HPDE6-E6E7 (cell line): ENCODE results near the gene LRMDA.

Source experiments
- DNase-seq: peaks from one replicate; pipeline ENCODE4 v3.0.0; 2011; ENCODE audit warnings: missing footprints; ENCODE audit errors: extremely low spot score

LRMDA gene

DNA sequence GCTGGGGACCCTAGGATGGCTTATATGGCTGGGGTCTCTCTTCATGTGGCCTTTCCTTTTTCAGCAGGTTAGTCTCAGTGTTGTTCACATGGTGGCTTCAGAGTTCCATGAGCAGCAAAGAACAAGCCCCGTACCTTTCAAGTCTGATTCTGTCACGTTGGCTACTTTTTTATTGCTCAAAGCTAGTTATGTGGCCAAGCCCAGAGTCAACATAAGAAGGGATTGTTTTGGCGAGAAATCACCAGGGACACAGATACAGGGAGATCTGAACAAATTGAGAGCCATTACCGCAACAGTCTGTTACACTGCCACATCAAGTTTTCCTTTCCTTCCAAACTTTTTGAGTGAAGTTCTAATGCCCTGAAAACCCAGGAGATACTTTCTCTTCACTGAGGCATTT is 770.5 kb downstream of the LRMDA start:
- DNase-seq, result no peak

DNA sequence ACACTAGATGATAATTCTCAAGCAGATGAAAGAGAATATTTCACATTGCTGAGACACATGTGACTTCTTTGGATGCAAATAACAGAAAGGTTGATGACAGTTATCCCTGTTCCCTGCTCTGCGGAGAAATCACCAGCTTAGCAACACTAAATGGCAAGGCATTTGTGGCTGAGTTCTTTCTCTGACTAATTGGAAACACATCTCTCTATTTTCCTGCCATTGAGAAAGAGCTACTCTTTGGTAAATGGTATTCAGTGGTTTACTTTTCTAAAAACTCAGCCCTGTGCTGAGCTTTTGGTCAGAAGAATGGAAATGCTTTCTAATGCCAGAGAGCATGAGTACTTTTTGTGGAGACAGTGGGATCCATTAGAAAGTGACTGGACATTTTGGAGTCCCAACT is 771.4 kb downstream of the LRMDA start:
- DNase-seq, result no peak

DNA sequence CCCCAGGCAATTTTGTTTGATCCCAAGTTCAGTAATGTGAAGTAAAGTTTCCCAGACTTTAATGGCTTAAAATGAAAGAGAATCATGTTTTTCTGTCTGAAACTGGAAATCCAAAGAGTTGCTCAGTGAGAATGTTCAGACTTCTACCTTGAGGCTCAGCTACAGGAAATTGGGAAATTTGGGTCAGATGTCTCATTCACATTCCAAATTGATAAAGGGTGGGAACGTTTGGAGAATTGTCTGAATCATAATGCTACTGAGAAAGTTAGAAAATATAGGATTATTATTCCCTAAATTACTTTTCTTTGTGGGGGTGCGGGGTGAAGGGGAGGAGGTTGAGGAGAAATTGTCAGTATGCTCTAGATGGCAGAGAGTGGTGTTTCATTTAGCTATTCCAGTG is 773.9 kb downstream of the LRMDA start:
- DNase-seq, result no peak

DNA sequence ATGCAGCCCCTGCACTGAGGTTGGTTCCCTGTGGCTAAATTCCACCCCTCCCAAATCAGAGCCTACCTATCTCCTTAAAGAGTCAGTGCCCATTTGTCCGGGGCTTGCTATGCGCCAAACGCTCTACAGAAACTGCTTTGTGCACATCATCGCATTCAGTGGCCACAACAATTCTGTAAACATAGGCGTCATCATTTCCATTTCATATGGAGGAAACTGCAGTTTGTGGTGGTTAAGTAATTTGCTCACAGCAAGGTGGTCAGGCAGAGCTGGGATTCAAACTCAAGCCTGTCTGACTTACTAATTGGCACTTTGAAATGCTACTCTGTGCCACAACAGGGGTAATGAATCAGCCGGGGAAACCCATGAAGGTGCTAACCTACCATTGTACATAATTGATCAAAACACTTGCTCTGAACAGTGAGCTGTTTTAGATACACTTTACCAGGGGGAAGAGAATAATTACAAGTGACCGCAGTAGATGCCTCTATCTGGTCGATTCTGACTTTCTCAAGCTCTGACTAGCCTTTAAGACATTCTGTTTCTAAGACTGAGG is 775.5 kb downstream of the LRMDA start:
- DNase-seq, result no peak

DNA sequence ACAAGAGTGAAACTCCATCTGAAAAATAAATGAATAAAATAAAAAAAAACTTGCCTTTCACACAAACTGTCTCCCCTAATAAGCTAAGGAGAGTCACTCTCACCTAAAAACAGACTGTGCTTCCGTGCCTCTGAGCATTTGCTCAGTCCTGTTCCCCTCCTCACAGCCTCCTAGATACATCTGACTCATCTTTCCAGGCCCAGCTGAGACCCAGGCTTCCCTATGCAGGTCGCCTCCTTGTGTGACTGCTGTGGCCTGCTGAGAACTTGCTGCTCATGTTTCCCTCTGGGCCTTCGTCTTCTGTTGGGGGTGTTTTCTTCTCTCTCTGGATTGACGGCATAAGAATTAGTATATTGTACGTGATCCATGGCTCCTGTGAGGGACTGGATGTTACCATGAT is 777.7 kb downstream of the LRMDA start:
- no peak for DNase-seq

DNA sequence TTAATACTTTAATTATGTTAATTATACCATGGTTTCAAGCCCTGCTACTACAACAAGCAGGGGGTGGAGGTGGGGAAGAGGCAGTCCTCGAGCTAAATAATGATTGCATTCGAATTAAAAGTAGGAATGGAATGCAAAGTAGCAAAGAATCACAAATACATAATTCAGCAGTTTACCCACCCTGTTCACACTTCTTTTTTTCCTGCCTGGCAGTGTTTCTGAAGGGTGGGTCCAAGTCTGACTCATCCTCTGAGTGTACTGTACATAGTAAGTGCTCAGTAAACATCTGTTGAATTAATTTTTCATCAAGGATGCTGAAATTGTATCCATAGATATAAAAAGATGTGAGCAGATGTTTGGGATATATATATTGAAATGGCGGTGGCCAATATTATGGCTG is 778.8 kb downstream of the LRMDA start:
- DNase-seq, result no peak

DNA sequence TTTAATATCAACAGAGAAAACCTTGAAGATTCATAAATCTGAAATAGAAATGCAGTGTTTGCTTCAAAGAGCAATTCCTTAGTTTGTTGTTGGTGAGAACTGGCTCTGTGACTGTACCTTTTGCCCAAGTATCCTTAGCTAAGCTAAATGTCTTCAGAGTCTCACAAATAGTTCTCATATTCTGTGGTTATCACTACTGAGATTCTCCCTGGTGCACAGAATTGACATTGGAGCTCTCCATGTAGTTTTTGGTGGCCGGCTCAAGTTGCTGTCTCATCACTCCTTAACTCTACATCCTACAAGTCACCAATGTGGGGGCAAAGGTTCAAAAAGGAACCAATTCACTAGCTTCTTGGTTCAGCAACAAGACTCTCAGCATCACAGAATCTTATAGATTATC is 780.3 kb downstream of the LRMDA start:
- DNase-seq, result no peak

DNA sequence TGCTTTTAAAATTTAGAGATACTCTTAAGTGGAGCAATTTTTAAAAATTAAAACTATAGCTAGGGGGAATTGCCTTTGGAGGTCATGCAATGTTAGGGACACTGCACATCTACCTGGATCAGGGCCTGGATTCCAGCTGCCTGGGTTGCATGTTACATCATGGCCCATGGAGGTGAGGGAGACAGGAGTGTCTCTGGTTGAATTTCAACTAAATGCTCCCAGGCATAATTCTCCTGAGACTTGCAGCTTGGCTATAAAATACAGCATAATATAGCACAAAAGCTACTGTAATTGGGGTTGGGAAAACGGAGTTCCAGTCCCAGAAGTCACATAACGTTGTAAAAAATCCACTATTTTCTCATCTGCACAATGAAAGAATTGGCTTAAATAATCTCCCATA is 782.5 kb downstream of the LRMDA start:
- no peak for DNase-seq

DNA sequence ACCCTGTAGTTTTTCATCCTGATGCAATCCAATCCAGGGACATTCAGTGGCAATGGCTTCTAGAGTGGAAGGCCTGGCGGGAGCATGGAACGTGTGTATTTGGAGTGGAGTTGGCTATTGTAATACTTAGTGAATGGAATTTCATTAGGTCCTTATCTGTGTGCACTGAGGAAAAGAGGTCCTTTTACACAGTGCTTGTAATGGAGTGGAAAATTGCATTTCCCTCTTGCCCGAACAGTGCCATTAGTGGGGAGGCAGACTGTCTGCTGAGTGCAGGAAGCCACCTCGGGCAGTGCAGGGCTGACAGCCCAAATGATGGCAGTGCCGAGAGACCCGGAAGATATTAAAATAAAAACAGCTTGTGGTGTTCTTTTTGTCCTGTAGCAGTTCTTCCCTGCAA is 786.6 kb downstream of the LRMDA start:
- DNase-seq, result no peak

DNA sequence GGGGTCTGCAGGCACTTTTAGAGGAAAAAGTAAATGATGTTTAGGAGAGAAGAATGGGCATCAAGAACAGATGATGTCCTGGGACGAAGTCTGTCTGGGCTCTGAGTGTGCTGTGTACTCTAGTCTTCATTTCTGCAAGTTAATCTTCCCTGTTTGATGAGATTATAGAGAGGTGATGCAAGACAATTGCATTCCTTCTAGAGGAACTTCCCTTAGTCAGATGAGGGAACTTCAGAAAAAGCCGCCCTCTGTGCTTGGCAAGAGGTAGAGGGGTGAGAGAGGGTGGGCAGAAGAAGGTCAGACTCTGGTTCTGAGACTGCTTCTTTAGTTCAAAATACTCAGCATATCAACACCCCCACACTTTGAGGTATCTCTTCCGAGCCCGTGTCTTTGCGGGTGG is 797.9 kb downstream of the LRMDA start:
- DNase-seq, result no peak

DNA sequence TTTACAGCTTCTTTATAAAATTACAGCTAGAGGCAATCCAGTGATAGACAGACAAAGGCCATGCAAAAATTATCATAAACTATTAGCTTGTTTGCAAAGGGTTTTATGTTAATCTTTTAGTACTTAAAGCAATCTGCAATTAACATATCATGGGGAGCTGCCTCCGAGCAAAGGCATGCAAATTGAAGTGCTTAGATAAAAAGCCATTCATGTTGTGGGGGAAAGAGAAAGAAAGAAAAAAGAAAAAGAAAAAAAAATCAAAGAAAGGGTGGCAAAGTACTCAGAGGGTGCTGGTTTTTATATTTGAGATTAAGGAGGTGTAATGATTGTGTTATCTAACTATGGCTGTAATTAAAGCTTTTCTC is 799.5 kb downstream of the LRMDA start:
- DNase-seq, result no peak

DNA sequence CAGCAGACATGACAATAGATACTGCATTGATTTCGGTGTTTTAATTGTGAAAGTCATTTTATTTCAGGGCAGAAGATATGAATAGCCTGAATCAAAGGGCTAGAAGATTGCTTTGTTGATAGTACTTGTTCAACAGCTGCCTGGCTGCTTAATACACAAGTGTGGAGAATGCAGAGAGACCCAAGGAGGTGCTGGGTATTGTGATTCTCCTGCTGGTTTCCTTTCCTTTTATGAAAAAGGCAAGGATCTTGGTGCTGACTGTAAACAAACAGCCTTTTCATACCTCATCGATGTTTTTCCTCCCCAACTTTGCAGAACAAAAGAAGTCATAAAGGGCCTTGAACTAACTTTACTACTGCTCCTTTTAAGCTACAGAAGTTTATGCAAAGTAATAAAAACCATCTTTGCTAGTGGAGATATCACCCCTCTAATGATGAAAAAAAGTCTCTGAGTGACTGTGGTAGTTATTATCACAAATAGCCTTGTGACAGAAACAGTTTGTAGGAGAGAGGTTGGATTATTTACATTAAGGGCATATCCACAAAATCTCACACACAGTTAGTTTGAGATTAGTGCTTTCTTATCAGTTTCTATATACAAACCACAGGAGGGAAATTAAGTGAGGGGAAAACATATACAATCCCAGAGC is 800.0 kb downstream of the LRMDA start:
- no peak for DNase-seq

DNA sequence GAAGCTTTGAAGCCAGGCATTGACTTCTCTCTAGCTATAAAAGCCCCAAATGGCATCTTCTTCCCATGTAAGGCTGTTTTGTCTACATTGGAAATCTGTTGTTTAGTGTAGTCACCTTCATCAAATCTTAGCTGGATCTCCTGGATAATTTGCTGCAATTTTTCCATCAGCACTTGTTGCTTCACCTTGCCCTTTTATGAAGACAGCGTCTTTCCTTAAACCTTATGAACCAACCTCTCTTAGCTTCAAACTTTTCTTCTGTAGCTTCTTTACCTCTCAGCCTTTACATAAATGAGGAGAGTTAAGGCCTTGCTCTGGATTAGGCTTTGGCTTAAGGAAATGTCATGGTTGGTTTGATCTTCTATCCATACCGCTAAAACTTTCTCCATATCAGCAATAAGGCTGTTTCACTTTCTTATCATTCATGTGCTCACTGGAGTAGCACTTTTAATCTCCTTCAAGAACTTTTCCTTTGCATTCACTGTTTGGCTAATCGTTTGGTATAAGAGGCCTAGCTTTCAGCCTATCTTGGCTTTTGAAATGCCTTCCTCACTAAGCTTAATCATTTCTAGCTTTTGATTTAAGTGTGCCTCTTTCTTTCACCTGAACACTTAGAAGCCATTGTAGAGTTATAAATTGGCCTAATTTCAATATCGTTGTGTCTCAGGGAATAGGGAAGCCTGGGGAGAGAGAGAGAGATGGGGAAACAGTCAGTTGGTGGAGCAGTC is 803.2 kb downstream of the LRMDA start:
- DNase-seq, result no peak

DNA sequence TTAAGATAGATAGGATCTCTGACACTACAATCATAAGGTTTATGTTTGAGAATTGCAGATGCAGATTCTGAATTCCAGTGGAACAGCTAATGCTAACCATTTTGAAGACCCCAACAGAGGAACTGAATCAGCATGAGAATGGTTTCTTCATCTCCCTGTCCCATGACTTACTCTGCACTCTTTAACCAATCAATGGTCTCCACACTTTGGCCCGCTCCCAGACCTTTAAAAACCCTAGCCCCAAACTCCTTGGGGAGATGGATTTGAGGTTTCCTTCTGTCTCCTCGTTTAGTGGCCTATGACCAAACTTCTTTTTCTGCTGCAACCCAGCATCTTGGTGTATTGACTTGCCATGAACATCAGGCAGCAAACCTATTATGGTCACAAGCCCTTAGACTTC is 804.9 kb downstream of the LRMDA start:
- no peak for DNase-seq

DNA sequence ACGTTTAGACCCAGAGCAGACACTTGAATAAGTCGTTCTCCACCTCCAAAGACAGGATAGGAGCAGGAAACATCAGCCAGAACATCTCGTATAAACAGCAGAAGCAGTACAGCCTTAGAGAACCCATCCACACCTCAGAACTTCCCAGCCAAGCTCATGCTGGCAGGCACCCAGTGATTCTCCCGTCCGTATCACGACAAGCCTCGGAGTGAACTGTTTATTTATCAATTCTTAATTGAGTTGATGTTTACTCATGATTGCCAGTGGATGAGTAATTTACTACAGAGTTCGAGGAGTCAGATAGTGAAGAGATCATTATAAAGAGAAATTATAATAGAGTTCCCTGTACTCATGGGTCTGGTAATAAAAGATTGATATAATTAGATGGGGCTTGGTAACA is 811.5 kb downstream of the LRMDA start:
- DNase-seq, result no peak

DNA sequence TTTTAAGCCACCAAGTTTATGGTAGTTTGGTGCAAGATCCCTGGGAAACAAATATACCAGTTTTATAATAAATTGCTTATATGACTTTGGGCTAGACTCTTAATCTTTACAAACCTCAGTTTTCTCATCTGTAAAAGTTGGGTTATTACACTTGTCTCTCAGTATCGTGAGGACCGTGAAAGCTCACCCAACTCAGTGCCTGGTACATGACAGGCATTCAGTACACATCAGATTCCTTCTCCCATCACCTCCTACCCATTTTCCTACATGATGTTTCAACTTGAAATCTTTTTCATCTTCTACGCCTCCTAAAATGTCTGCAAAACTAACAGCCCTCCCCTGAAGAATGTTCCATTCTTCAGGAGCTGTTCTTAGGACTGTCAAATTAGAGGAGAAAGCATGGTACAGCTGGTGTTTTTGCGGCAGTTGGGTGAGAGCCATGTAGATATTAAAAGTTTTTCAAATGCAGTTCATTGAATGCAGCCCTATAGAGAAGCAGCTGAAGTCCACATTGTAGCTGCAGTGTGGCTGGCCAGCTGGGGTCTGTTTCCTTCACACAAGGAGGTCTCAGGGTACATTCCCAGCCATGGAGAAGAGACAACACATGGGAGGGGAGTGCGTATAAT is 812.8 kb downstream of the LRMDA start:
- no peak for DNase-seq

DNA sequence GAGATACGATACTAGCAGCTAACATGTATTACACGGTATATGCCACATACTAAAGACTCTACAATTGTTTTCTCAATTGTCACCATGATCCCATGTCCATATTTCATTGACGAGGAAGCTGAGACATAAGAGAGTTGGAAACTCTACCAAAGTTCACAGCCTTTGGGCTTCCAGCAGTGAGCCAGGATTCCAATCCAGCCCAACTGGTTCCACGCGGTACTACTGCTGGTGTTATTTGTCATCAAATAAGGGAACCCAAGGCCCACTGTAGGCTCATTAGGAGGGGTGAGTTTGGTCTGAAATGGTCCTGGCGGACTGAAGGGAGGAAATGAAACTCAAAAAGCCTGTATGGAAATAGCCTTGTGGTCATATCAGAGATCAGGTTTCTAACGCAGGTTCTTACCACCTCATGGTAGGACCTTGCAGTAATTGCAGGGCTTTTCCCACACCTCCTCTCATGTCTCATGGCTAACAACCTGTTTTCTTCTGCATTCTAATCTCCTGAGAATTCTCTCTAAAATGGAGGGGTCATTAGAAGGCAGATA is 814.6 kb downstream of the LRMDA start:
- no peak for DNase-seq

DNA sequence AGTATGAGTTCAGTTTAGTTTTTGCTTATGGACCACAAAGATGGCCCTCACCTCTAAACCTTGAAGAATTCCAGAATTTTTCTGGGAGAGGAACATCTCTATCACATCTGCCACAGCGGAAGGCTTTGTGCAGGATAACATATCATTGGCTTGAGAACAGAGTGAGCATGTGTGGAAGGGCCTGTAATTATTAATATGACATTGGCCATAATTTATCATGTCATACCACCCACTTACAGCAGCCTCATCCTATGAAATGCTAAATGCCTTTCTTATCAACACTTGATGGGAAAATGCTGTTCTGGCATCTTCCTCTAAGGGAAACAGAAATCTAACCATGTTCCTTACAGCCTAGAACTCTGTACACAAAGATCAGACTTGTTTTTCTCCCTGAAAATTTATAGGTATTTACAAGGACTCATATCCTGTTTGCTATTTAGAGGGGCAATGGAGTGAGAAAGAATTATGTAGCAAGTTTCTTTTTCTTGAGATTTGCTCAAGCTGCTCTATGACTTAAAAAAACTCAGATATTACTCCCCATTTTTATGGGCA is 817.3 kb downstream of the LRMDA start:
- DNase-seq, result no peak

DNA sequence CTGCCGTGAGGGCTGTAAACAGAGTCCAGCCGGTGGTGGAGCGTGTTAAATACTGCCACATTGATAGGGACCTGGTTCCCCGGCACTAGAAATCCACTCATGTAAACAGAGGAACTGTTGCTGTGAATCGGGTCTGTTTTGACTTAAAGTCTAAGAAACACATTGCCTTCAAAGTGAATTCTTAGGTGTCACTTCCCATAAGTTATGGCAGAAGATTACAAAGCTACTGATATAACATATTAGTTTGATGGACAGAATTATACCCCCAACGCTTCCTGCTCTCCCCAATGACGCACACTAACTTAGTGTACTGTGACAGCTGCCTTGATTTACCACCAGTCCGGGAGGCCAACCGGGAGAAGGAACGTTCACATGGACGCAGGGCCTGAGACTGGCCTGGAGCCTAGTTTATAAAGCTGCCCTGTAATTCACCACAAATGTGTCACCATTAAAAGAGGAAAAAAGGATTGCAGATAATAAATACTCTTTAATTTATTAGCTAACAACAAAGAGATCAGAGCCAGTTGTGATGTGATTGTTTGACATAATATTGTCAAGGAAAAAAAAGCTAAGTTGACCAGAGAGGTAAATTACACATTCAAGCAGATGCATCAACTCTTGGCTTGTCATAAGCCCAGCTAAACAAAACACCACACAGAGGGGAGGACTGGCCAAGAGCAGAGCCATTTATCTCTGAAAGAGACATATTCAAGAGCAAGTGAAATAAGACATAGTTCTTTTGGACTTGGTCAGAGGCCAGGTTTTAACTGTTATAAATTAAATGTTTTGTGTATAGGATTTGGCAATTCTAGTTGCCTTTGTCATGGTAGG is 820.6 kb downstream of the LRMDA start:
- no peak for DNase-seq

DNA sequence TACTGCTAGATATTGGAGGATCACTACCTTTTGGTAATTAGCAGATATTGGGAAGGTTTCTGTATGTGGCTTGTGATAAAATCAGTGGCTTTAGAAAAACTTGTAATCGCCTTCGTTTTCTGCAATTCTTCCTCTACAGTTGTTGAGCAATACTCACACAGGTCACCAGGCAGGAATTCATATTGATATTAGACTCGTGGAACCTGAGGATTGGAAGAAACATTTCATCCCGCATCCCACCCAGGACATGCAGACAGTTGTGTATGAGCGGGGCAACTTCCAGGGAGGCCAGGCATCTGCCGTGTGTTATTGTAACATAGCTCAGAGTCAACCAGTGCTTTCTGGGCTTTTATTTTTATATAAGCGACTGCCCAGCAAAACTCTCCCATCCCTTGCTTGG is 821.3 kb downstream of the LRMDA start:
- no peak for DNase-seq

DNA sequence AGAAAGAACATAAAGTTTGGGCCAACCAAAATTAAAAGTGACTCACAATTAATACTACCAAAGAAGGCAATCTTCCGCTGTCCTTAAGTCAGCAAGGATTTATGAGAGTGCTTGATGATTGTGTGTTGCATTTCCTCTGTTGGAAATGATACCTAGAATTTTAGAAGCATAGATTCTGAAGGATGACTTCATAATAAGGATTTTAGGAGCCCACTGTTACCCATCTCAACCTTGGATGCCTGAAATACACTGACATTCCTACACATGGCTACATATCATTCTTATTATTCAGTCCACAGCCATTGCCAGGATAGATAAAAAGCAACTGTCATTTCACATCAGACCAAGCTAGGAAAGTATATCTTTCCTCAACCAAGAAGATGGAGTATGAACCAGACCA is 823.8 kb downstream of the LRMDA start:
- no peak for DNase-seq

DNA sequence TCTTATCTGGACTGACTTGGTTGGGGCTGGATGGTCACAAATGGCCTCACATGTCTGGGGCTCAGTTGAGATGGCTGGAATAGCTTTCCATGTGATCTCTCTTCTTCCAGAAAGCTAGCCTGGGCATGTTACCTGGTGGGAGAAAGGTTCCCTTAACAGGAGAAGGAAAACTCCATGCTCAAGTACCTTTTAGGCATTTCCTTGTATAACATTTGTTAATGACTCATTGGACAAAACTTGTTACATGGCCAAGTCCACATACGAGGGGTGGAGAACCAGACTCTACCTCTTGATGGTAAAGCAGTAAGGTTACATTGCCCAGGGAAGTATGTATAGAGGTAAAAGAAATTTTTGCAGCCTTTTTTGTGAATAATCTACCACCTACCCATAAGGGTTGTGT is 826.4 kb downstream of the LRMDA start:
- peak; percentile 17 for DNase-seq
